Fibroblast of skin of right biceps (primary cell): ENCODE data around the gene CALCA.

Experiments used
- DNase-seq: peaks from one replicate; pipeline ENCODE4 v3.0.0-alpha.2; 2013

CALCA gene

DNA sequence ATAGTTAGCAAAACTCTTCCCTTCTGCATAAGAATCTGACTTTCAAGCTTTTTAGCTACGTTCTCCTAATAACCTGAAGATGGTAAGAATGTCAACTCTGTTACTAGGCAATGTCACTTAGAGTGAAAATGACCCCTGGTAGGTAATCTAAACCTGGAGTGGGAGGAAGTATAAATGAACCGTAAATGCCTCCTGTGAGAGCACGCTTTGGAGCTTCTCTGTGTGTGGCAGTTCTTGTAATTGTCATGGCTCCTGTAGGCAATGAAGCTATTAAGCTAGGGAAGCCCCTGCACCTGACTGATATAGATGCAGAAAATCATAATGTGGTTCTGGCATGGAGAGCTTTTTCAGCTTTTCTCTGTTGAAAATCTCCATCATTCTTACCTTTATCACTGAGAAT, 29.4 kb downstream of the CALCA start:
- DNase-seq, result no peak

GRCh38 chr11:14938936-14939335, 33.2 kb downstream of the CALCA start:
- DNase-seq, result no peak

DNA sequence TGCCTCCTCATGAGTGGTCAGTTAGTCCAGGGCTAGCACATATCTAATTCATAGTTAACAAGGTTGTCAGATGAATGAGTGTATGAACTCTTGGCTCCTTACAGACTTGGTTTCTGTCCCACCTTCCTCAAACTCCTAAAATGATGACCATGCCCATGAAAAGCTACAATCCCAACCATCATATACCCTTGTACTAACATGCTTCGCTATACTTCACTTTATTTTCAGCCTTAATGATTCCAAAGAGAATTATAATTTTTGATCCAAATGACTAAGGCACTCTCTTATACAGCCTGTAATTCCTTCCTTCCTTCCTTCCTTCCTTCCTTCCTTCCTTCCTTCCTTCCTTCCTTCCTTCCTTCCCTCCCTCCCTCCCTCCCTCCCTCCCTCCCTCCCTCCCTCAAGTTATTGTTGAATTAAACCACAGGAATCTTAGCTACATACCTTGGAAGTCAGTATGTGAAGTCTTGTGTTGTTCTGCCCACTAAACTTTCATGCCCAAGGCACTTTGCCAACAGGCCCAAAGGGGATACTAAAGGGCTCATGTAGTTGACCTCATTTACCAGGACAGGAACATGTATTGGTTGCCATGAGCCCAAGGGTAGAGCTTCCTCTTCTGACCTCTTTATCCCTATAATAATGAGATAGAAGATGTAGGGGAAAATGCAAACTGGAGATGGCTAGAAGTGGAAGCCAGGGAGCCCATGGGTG, 37.4 kb downstream of the CALCA start:
- no peak for DNase-seq

- no peak for DNase-seq
Measured at GRCh38 chr11:14932447-14932846, 39.7 kb downstream of the CALCA start.

DNA sequence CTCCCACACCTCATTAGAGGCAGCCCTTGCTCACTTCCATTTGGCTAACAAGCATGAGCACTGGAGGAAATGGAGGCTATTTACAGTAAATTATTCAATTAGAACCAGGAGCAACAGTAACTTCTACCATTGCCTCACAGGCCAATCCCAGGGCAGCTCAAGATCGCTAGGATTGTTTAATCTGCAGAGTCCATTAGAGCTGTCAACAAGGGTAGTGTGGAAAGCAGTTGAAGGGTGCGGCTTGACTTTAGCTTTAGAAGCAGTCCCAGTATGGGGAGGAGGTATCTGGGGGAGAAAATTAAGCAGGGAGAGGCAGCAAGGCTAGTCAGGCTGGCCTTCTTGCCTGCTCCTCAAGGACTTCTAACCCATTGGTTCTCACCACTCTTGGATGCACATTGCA, 41.8 kb downstream of the CALCA start:
- DNase-seq, result no peak

DNA sequence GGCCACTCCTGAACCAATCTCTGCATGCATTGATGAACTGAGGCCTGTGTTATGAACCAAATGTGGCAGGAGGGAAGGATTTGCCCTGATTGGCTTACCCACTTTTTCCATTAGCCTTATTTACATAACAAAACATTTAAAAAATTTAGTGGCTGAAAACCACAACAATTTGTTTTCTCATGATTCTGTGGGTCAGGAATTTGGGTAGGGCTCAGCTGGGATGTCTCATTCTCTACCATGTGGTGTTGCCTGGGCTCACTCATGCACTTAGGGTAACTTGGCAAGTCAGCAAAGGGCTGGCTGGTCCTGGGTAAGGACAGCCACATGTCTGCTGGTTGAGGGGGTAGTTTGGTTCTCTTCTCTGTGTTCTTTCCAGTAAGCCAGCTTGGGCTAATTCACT, 45.0 kb downstream of the CALCA start:
- peak; percentile 38 for DNase-seq

- DNase-seq, result no peak
Measured at GRCh38 chr11:14924318-14924717, 47.8 kb downstream of the CALCA start.
